ENCODE data around the gene IL17RE. TPM values are rescaled to one million over a fixed set of nuclear protein-coding genes. Genes with fewer than 3 reads are reported as not detected.
A peak's percentile ranks its signal among the peaks of the same experiment; 100 is the strongest.

IL17RE gene
- total RNA-seq, 1 experiment from 2014 or later, result 5.0 TPM

DNA sequence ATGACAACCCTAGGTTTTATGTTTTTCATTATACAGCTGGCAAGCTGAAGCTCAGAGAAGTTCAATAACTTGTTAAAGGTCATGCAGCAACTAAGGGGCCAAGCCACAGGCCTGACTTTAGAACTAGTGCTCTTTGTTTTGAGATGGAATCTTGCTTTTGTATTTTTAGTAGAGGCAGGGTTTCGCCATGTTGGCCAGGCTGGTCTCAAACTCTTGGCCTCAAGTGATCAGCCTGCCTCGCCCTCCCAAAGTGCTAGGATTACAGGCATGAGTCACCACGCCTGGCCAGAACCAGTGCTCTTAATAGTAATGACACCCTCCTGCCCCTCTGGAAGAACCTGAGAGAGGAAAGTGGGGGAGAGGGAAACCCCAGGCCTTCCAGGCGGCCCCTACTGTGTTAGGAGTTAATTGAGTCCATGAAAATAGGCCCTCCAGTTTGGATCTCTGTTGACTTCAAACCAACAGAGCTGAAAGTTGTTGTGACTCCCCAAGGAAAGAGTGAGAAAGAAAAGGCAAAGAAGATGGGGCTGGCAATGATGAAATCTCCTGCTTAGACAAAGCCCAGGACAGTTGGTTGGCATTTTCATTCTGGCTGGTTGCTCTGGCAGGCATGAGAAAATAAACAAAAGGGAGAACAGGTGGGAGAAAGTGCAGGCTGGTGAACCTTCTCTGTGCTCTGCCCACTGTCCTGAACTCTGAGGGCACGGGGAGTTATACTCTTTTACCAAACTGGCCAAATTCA lies 53.1 kb downstream of the IL17RE start:
- CTCF ChIA-PET, result interaction anchor here (0.5 to 2.4 kb wide), 7 partner anchors 9 to 110 kb away, joined by 3 to 6 read pairs (median 3); no protein-coding TSS in a partner anchor
- Mint-ChIP-seq H3K36me3 (ENCODE audit: insufficient read depth, unreplicated experiment) (peaks cover under 1% of the 10 kb centered on the region), H3K4me1 (ENCODE audit: insufficient read depth, unreplicated experiment) (no peaks in the 10 kb centered on the region), H3K27me3 (ENCODE audit: insufficient read depth, unreplicated experiment) (no peaks in the 10 kb centered on the region), H3K4me3 (ENCODE audit: unreplicated experiment) (no peak overlapping the region), H3K27ac (ENCODE audit: low read depth, unreplicated experiment) (peak overlapping the region; percentile 2), H3K9me3 (ENCODE audit: unreplicated experiment) (no peaks in the 10 kb centered on the region)
- DNase-seq (ENCODE audit: unreplicated experiment), result no peak
- BruUV-seq (replicated peaks), result no TSS peak
- intact Hi-C loops (cut with micrococcal nuclease), result loop anchor here (5.0 kb wide), 1 partner anchor 37 kb away; no protein-coding TSS in a partner anchor
- POLR2A ChIA-PET, result interaction anchor here (0.7 to 2.5 kb wide), 5 partner anchors 8 to 109 kb away, joined by 3 to 8 read pairs (median 3); no protein-coding TSS in a partner anchor
- TF ChIP-seq CTCF (IDR thresholded peaks at IDR 0.05; ENCODE audit: unreplicated experiment), result no peak

- Mint-ChIP-seq H3K9me3 (ENCODE audit: unreplicated experiment) (no peaks in the 10 kb centered on the region), H3K27me3 (ENCODE audit: insufficient read depth, unreplicated experiment) (no peaks in the 10 kb centered on the region), H3K36me3 (ENCODE audit: insufficient read depth, unreplicated experiment) (peaks cover 9% of the 10 kb centered on the region), H3K4me3 (ENCODE audit: unreplicated experiment) (no peak overlapping the region), H3K4me1 (ENCODE audit: insufficient read depth, unreplicated experiment) (no peaks in the 10 kb centered on the region), H3K27ac (ENCODE audit: low read depth, unreplicated experiment) (no peak overlapping the region)
- TF ChIP-seq CTCF (IDR thresholded peaks at IDR 0.05; ENCODE audit: unreplicated experiment), result peak; percentile 16
- POLR2A ChIA-PET, result no interaction called here
- CTCF ChIA-PET, result no interaction called here
- DNase-seq (ENCODE audit: unreplicated experiment), result no peak
- BruUV-seq (replicated peaks), result no TSS peak
- intact Hi-C loops (cut with micrococcal nuclease), result loop anchor here (5.0 kb wide), 1 partner anchor 35 kb away; no protein-coding TSS in a partner anchor
Observed at GRCh38 chr3:9957214-9957613, 54.6 kb downstream of the IL17RE start.

DNA sequence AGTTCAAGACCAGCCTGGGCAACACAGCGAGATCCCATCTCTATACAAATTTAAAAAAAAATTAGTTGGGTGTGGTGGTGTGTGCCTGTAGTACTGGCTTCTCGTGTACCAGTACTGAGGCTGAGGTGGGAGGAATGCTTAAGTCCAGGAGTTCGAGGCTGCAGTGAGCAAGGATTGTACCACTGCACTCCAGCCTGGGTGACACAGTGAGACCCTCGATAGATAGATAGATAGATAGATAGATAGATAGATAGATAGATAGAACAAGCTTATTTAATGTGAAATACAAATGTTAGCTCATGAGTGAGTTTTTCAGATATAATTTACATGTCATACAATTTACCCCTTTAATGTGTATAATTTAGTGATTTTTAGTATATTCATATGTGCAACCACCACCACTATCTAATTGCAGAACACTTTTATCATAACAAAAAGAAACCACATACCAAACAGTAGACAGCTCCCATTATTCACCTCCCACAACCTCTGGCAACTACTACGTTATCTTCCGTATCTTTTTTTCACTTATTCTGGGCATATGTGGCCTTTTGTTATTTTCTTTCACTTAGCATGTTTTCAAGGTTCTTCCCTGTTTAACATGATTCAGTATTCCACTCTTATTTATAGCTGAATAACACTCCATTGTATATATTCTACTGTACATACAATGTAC lies 62.7 kb downstream of the IL17RE start:
- BruUV-seq (replicated peaks), result no TSS peak
- no peak overlapping the region for H3K27ac Mint-ChIP-seq (ENCODE audit: low read depth, unreplicated experiment)
- no peak for DNase-seq (ENCODE audit: unreplicated experiment)
- H3K36me3 Mint-ChIP-seq (ENCODE audit: insufficient read depth, unreplicated experiment), result peaks cover 74% of the 10 kb centered on the region
- H3K4me1 Mint-ChIP-seq (ENCODE audit: insufficient read depth, unreplicated experiment), result peaks cover 6% of the 10 kb centered on the region
- ChIA-PET POLR2A (interaction anchor here (0.5 kb wide), 1 partner anchor 71 kb away, joined by 3 read pairs; no protein-coding TSS in a partner anchor), CTCF (interaction anchor here (0.6 kb wide), 2 partner anchors 160 to 1033 kb away, joined by 3 to 4 read pairs; no protein-coding TSS in a partner anchor)
- H3K4me3 Mint-ChIP-seq (ENCODE audit: unreplicated experiment), result no peak overlapping the region
- intact Hi-C loops (cut with micrococcal nuclease), result no loop called here
- no peaks in the 10 kb centered on the region for H3K9me3 Mint-ChIP-seq (ENCODE audit: unreplicated experiment)
- no peak for TF ChIP-seq CTCF (IDR thresholded peaks at IDR 0.05; ENCODE audit: unreplicated experiment)
- no peaks in the 10 kb centered on the region for H3K27me3 Mint-ChIP-seq (ENCODE audit: insufficient read depth, unreplicated experiment)

Other genes with a start within 250 kb of the IL17RE start
- not detected in 2 replicates for gene CPNE9, start 199.0 kb upstream of the IL17RE start, total RNA-seq (2022)
- 19.9 and 21.4 TPM in 2 replicates for gene BRPF1, start 171.1 kb upstream of the IL17RE start, total RNA-seq (2022)
- 15.3 and 17.7 TPM in 2 replicates for gene OGG1, start 152.9 kb upstream of the IL17RE start, total RNA-seq (2022)
- 8.3 and 11.7 TPM in 2 replicates for gene CAMK1, start 132.9 kb upstream of the IL17RE start, total RNA-seq (2022)
- 72.0 and 77.1 TPM in 2 replicates for gene TADA3, start 110.4 kb upstream of the IL17RE start, total RNA-seq (2022)
- 122 and 132 TPM in 2 replicates for gene ARPC4, start 109.8 kb upstream of the IL17RE start, total RNA-seq (2022)
- gene TTLL3, start 92.6 kb upstream of the IL17RE start, total RNA-seq (2022), result 14.6 and 16.6 TPM in 2 replicates
- 40.3 and 40.7 TPM in 2 replicates for gene RPUSD3, start 58.8 kb upstream of the IL17RE start, total RNA-seq (2022)
- not detected in 2 replicates for gene CIDEC, start 22.6 kb upstream of the IL17RE start, total RNA-seq (2022)
- gene JAGN1, start 12.2 kb upstream of the IL17RE start, total RNA-seq (2022), result 49.7 and 55.4 TPM in 2 replicates
- gene IL17RC, start 14.2 kb downstream of the IL17RE start, total RNA-seq (2022), result 25.7 and 30.1 TPM in 2 replicates
- gene CRELD1, start 31.0 kb downstream of the IL17RE start, total RNA-seq (2022), result 13.4 and 19.9 TPM in 2 replicates
- 0.83 and 1.3 TPM in 2 replicates for gene PRRT3, start 49.6 kb downstream of the IL17RE start, total RNA-seq (2022)
- 55.4 and 59.1 TPM in 2 replicates for gene EMC3, start 84.0 kb downstream of the IL17RE start, total RNA-seq (2022)
- gene FANCD2, start 123.6 kb downstream of the IL17RE start, total RNA-seq (2022), result 14.6 and 24.6 TPM in 2 replicates
- gene FANCD2OS, start 205.4 kb downstream of the IL17RE start, total RNA-seq (2022), result not detected in 2 replicates
- gene BRK1, start 212.8 kb downstream of the IL17RE start, total RNA-seq (2022), result 78.5 and 82.5 TPM in 2 replicates
- gene VHL, start 238.9 kb downstream of the IL17RE start, total RNA-seq (2022), result 50.9 and 54.6 TPM in 2 replicates

Data from MCF 10A (cell line).